Fibroblast of gingiva (primary cell): Measurements from ENCODE around the gene C7orf57.

Source experiments
- DNase-seq: peaks from one replicate; pipeline ENCODE4 v3.0.0-alpha.2; 2011; ENCODE audit warnings: low read depth

Gene C7orf57

DNA sequence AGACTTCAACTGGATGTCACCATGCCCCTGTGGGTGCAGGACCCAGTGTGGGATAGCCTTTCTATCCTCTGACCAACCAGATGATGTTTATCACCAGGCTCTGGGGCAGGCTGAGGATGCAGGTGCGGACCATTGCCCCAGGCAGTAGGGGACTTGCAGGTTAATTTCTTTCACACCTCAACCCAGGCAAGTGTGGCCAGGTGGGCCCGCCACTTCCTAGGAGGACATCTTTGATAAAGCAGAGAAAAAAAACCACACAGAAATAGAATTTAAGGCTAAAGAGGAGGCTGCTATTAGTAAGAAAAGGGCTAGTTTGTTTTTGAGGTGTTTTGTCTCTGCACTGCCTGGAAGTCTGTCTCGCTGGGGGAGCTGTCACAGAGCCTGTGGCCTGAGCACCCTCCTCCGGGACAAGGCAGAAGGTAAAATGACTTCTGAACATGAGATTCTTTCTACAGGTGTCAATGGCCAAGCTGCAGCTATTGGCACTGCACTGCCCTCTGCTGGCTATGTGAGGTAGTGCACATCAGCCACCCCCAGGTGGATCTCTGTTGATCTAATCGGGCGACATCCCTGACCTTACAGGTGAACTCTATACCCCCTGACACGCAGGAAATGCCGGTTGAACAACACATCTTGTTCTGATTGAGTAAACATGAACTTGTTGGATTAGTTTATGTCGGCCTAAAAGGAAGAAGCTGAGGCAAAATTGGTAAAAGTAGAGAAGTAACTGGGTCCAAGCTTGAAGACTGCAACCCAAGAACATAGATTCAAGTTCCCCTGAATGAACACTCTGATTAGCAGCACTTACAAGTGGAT lies 74.7 kb downstream of the C7orf57 start:
- peak; percentile 12 for DNase-seq

DNA sequence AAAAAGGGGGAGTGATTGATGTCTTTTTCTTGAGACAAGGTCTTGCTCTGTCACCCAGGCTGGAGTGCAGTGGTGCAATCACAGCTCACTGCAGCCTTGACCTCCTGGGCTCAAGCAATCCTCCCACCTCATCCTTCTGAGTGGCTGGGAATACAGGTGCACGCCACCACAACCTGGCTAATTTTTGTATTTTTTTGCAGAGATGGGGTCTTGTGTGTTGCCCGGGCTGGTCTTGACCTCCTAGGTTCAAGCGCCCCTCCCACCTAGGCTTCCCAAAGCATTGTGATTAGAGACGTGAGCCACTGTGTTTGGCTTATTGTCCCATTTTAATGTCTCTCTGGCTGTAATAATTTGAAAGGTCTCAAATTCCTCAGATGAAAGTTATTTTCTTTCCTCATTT lies 75.5 kb downstream of the C7orf57 start:
- DNase-seq = no peak
